Smooth muscle cell (in vitro differentiated cells): ENCODE data around the gene REEP2. TPM values are rescaled to one million over a fixed set of nuclear protein-coding genes. Genes with fewer than 3 reads are reported as not detected.
A peak's percentile ranks its signal among the peaks of the same experiment; 100 is the strongest.
"Not testable (repeated sequence)": the region's sequence is repeated elsewhere in the genome, so short reads cannot be mapped to it uniquely, and the experiment has no call there.

Experiments
- DNase-seq: peaks from one replicate; lab custom pipeline; 2025; ENCODE audit not compliant: unreplicated experiment; lab: John Stamatoyannopoulos, UW
- H2AFZ ChIP-seq: fragments of 200-600 bp; sonication (generic); 2 replicates; pipeline ENCODE4 v1.6.0; 2016; ENCODE audit warnings: antibody characterized with exemption, low read depth, mild to moderate bottlenecking
- H3F3A ChIP-seq: fragments of 200-600 bp; sonication (generic); 2 replicates; pipeline ENCODE4 v1.6.0; 2017; ENCODE audit warnings: antibody characterized with exemption, low read depth
- H3K27ac ChIP-seq: fragments of 200-600 bp; sonication (generic); 2 replicates; pipeline ENCODE4 v1.5.1; 2016; ENCODE audit warnings: low read depth, mild to moderate bottlenecking
- H3K27me3 ChIP-seq: fragments of 200-600 bp; sonication (generic); 2 replicates; pipeline ENCODE4 v1.6.1; 2016; ENCODE audit warnings: low read depth, mild to moderate bottlenecking
- H3K36me3 ChIP-seq: fragments of 200-600 bp; sonication (generic); 2 replicates; pipeline ENCODE4 v1.5.1; 2016; ENCODE audit warnings: low read depth
- H3K4me1 ChIP-seq: fragments of 200-600 bp; sonication (generic); 2 replicates; pipeline ENCODE4 v1.5.1; 2016; ENCODE audit warnings: low read depth
- H3K4me2 ChIP-seq: fragments of 200-600 bp; sonication (generic); 2 replicates; pipeline ENCODE4 v1.6.0; 2016; ENCODE audit warnings: mild to moderate bottlenecking
- H3K4me3 ChIP-seq: fragments of 200-600 bp; sonication (generic); 2 replicates; pipeline ENCODE4 v1.5.1; 2016; ENCODE audit warnings: mild to moderate bottlenecking
- H3K79me2 ChIP-seq: fragments of 200-600 bp; sonication (generic); 2 replicates; pipeline ENCODE4 v1.6.0; 2016; ENCODE audit warnings: low read depth, mild to moderate bottlenecking
- H3K9ac ChIP-seq: fragments of 200-600 bp; sonication (generic); 2 replicates; pipeline ENCODE4 v1.6.0; 2016; ENCODE audit warnings: low read depth
- H3K9me3 ChIP-seq: fragments of 200-600 bp; sonication (generic); replicated peaks from 2 replicates; pipeline ENCODE4 v1.5.1; 2016; ENCODE audit warnings: low read depth
- H4K20me1 ChIP-seq: fragments of 200-600 bp; sonication (generic); 2 replicates; pipeline ENCODE4 v1.6.0; 2016; ENCODE audit warnings: low read depth
- CTCF ChIP-seq: fragments of 200-600 bp; sonication (generic); IDR thresholded peaks from 2 replicates; pipeline ENCODE4 v1.5.1; 2017; ENCODE audit warnings: borderline replicate concordance, mild to moderate bottlenecking, antibody characterized with exemption; ENCODE audit not compliant: insufficient read depth, poor library complexity, severe bottlenecking
- WGBS: methylation state at CpG from one replicate; pipeline ENCODE4 v1.1.7; 2016; ENCODE audit warnings: low lambda C conversion rate; 5-methylcytosine and 5-hydroxymethylcytosine counted together
- polyA plus RNA-seq: library from polyadenylated mRNA; unstranded; fragments of >200 nt; fragmentation: Nextera tagmentation; extraction: Ambion mirVana; gene quantifications from 2 replicates; pipeline ENCODE4 v1.2.1, GENCODE V29; 2016
- total RNA-seq: library from RNA; depleted of rRNA; stranded (reverse); fragments of >200 nt; gene quantifications from 2 replicates; pipeline ENCODE4 v1.2.3, GENCODE V29; 2014

REEP2 gene
- total RNA-seq, result 4.0 and 4.3 TPM in 2 replicates
- 5.4 and 7.7 TPM in 2 replicates for polyA plus RNA-seq

GRCh38 chr5:138438724-138439476 is at the start of gene REEP2:
REEP2 (plus strand) TSS chr5:138439057; CDS start chr5:138439209, 152 bp downstream.
- Histone ChIP-seq H4K20me1 (peaks cover 5% of the 10 kb centered on the region), H3F3A (peaks cover 4% of the 10 kb centered on the region), H3K79me2 (no peaks in the 10 kb centered on the region), H3K27ac (no peak within 1 kb of the TSS), H3K4me2 (peak within 1 kb of the TSS; percentile 96), H3K27me3 (no peaks in the 10 kb centered on the region), H3K9me3 (no peaks in the 10 kb centered on the region), H3K36me3 (peaks cover 10% of the 10 kb centered on the region), H3K4me3 (peak within 1 kb of the TSS; percentile 68), H3K4me1 (peaks cover 10% of the 10 kb centered on the region), H3K9ac (peak within 1 kb of the TSS; percentile 25), H2AFZ (no peak within 1 kb of the TSS)
- no peak for DNase-seq
- no peak for TF ChIP-seq CTCF
- 3% methylated on average over 27 of the region's 65 CpGs for WGBS

GRCh38 chr5:138389332-138389731 is 49.5 kb upstream of the REEP2 start:
- no peak for TF ChIP-seq CTCF
- Histone ChIP-seq H3K36me3 (peaks cover 12% of the 10 kb centered on the region), H3F3A (no peaks in the 10 kb centered on the region), H3K27me3 (no peaks in the 10 kb centered on the region), H3K79me2 (no peaks in the 10 kb centered on the region), H2AFZ (no peak overlapping the region), H3K27ac (no peak overlapping the region), H3K9me3 (no peaks in the 10 kb centered on the region), H3K9ac (no peak overlapping the region), H3K4me3 (no peak overlapping the region), H3K4me1 (no peaks in the 10 kb centered on the region), H3K4me2 (no peak overlapping the region), H4K20me1 (no peaks in the 10 kb centered on the region)
- DNase-seq, result no peak
- 94% methylated on average over 3 of the region's 3 CpGs for WGBS

GRCh38 chr5:138389911-138390310 is 48.9 kb upstream of the REEP2 start:
- 94% methylated on average over 10 of the region's 10 CpGs for WGBS

GRCh38 chr5:138391859-138392386 is 46.9 kb upstream of the REEP2 start:
- WGBS, result 92% methylated on average over 9 of the region's 9 CpGs
- TF ChIP-seq CTCF, result no peak
- H3K4me2 ChIP-seq, result no peak overlapping the region

More at GRCh38 chr5:138389911-138390310, 48.9 kb upstream of the REEP2 start:
- H3K4me2 ChIP-seq, H3K4me1 ChIP-seq, H3K9ac ChIP-seq, H3F3A ChIP-seq, H3K79me2 ChIP-seq, H3K4me3 ChIP-seq, H3K27me3 ChIP-seq, H3K9me3 ChIP-seq, H2AFZ ChIP-seq, H4K20me1 ChIP-seq, DNase-seq, H3K27ac ChIP-seq: not testable (repeated sequence)
- peaks cover 12% of the 10 kb centered on the region for H3K36me3 ChIP-seq

More at GRCh38 chr5:138391859-138392386, 46.9 kb upstream of the REEP2 start:
- Histone ChIP-seq H3K27me3 (no peaks in the 10 kb centered on the region), H3K9ac (no peak overlapping the region), H3K4me3 (no peak overlapping the region), H3K9me3 (no peaks in the 10 kb centered on the region), H3K36me3 (no peaks in the 10 kb centered on the region), H2AFZ (no peak overlapping the region), H3K27ac (no peak overlapping the region), H3K4me1 (no peaks in the 10 kb centered on the region), H3K79me2 (no peaks in the 10 kb centered on the region), H3F3A (no peaks in the 10 kb centered on the region), H4K20me1 (no peaks in the 10 kb centered on the region)
- no peak for DNase-seq
